NCI-H1092 treated with DMSO at 0.1 percent for 48 hours (cell line): ENCODE data around the gene TXNDC15.
"Not testable (repeated sequence)": the region's sequence is repeated elsewhere in the genome, so short reads cannot be mapped to it uniquely, and the experiment has no call there.

Source experiments
- DNase-seq: peaks from one replicate; lab custom pipeline; 2025; lab: John Stamatoyannopoulos, UW

The TXNDC15 gene

DNA sequence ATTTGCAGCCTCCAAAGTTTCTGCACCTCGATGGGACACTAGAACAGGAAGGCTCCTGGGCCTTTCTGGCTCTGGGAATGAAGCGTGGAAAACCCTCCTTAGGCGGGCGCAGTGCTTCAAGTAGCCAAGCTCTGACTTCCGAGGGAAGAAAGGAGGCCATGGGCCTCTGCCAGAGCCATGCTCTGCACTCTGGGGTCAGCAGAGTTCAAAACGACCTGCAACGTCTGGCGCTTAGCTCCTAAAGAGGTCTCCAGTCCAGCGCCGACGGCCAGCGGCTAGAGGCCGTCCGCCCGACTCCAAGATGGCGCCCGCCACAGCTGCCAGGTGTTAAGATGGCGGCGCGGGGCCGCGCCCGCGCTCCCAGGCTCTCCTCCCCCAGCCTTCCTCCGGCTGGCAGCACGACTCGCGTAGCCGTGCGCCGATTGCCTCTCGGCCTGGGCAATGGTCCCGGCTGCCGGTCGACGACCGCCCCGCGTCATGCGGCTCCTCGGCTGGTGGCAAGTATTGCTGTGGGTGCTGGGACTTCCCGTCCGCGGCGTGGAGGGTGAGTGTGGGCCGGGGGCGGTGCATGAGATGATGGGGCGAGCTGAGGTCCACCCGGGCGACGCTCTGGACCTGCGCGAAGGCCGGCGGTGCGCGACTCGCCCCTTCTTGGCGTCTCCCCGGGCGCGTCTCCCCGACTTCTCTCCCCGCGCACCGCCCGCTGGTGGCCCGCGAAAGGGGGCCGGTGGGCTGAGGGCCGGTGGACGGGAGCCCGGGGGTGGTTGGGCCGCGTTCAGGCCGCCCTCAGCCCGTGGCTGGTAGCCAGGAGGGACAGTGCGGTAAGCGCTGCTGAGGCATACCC lies at the start of gene TXNDC15:
TXNDC15 (plus strand) TSS at position 385 of the 844 bp plus-strand sequence; CDS start at position 442, 57 bp downstream.
- DNase-seq = peak; percentile 83

DNA sequence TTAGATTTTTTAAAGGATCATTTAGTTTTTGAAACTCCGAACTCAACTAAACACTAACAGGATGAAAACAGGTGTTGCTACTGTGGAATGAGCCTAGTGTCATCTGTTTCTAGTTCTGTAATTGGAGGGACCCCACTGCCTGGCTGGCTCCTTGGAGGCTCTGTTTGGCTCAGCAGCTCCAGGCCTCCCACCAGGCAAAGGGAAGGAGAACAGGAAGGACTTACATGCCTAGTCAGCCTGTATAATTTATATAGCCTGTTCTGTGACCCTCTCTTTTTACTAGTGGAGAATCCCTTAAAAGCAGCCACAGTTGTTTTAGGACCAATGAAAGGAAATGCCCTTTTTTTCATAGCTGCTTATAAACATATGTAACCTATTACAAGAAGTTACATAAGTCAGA lies 49.5 kb upstream of the TXNDC15 start:
- DNase-seq = no peak

GRCh38 chr5:134825212-134825611 lies 49.0 kb upstream of the TXNDC15 start:
- no peak for DNase-seq

GRCh38 chr5:134833340-134834032 lies 40.7 kb upstream of the TXNDC15 start:
- DNase-seq = no peak

DNA sequence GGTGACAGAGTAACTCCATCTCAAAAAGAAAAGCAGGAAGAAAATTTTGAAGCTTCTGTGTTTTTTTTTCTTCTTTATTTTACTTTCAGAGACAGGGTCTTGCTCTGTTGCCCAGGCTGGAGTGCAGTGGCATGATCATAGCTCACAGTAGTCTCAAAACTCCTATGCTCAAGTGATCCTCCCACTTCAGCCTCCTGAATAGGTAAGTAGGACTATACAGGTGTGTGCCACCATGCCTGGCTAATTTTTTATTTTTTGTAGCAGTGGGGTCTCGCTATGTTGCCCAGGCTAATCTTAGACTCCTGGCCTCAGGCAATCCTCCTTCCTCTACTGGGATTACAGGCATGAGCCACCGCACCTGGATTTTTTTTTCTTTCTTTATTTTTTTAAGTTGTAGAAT lies 38.5 kb upstream of the TXNDC15 start:
- no peak for DNase-seq

- DNase-seq = no peak
Observed at GRCh38 chr5:134837530-134838181, 36.5 kb upstream of the TXNDC15 start.

DNA sequence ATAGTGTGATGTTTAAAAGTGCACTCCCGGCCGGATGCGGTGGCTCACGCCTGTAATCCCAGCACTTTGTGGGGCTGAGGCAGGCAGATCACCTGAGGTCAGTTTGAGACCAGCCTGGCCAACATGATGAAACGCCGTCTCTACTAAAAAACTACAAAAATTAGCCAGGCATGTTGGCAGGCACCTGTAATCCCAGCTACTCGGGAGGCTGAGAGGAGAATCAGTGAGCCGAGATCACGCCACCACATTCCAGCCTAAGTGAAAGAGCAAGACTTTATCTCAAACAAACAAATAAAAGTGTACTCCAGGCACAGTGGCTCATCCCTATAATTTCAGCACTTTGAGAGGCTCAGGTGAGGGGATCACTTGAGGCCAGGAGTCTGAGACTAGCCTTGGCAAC lies 35.8 kb upstream of the TXNDC15 start:
- DNase-seq = not testable (repeated sequence)

DNA sequence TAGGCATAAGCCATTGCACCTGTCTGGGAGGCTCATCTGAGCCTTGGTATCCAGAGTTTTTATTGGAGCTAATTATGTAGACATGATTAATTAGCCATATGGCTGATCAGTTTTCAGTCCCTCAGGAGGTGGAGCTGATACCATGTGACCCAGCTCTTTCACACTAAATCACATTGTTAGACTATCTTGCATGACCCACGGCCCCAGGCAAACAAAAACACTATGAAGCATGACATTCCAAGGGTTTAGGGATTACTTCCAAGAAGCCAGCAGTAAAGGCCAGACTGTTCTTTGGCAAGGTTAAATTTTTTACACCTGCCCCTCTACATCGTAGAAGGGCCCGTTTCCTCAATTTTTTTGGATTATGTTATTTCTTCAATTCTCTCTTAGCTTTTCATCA lies 33.4 kb upstream of the TXNDC15 start:
- DNase-seq = no peak

- no peak for DNase-seq
Observed at GRCh38 chr5:134844252-134844651, 29.9 kb upstream of the TXNDC15 start.

DNA sequence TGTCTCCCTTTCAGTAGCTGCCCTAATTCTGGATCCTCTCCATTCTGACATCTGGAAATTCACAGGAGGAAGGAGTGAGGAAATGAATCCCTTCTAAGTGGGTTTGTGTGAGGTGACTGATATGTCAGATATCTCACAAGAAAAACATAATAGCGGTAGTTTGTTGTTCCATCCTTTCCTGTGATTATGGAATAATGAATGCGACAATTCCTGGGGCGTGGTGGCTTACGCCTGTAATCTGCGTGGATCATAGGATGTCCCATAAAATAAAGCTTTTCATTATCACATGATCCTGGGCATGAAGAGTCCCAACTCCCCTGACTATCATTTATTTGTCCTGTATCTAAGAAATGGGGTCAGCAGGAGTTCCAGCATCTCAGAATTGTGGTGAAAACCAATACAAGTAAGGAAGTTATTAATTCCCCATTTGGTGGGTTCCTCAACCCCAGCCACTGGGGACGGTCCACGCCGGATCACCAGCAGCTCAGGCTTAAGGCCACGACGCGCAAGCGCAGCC lies 28.8 kb upstream of the TXNDC15 start:
- DNase-seq = no peak

GRCh38 chr5:134845852-134846640 lies 28.1 kb upstream of the TXNDC15 start, which contains the start of gene C5orf24:
Gene C5orf24 (plus strand): TSS chr5:134845968. CDS start chr5:134854901, 8,933 bp downstream.
- peak; percentile 87 for DNase-seq

DNA sequence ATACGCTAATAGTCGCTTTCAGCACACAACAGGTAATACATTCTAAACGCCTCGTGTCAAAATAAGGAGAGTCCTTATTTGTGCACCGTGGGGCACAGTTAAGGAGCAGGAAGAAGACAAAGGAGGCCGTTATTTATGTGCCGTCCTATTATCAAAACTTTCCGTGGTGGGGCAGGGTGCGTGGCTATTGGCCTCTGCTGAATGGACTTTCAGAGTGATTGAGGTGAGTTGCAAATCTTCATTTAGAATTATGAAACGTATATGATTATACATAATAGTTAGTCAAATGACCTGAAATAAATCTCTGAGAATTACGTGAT lies 27.6 kb upstream of the TXNDC15 start:
- no peak for DNase-seq

DNA sequence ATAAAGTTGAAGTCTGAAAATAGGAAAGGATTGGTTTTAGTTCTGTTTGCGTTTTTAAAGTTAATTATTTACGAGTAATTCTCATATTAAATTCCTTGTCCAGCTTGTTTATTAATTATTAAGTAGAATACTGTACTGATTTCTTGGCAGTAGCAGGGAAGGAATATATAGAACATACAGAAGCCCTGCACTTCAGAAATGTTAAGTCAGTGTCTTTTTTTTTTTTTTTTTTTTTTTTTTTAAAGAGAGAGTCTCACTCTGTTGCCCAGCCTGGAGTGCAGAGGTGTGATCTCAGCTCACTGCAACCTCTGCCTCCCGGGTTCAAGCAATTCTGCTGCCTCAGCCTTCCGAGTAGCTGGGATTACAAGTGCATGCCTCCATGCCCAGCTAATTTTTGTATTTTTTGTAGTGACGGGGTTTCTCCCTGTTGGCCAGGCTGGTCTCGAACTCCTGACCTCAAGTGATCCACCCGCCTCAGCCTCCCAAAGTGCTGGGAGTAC lies 24.7 kb upstream of the TXNDC15 start:
- not testable (repeated sequence) for DNase-seq

DNA sequence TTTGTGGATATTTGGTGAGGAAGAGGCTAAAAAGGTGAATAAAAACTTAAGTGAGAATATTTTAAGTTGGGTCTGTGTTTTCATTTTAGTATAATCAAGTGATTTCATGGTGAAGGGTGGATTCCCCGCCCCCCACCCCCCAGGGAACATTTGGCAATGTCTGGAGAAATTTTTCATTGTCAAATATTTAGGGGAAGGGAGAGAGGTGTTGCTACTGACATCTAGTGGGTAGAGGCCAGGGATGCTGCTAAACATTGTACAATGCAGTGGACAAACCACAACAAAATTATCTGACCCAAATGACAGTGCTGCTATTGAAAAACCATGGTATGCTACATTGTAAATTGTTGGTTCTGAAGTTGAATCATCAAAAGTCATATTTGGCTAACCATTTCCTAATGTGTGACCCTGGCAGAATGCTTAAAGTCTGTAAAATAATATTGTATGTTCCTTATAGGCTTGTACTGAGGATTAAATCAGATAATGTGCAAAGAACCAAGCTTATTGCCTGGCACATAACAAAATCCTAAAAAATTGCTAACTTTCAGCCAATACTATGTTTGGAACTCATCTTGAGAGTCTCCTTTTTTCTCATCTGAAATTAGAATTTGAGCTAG lies 22.8 kb upstream of the TXNDC15 start:
- no peak for DNase-seq

DNA sequence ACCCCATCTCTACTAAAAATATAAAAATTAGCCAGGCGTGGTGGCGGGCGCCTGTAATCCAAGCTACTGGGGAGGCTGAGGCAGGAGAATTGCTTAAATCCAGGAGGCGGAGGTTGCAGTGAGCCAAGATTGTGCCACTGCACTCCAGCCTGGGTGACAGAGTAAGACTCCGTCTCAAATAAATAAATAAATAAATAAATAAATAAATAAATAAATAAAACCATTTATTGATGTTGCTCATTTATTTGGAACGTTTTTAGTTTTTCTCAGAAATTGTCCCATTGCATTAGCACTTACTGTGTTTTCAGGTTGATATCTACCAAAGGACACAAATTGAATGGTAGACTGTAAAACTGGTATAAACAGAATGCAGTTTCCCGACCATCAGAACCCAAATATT lies 17.7 kb upstream of the TXNDC15 start:
- DNase-seq = not testable (repeated sequence)

- no peak for DNase-seq
Observed at GRCh38 chr5:134857401-134857800, 16.8 kb upstream of the TXNDC15 start.

DNA sequence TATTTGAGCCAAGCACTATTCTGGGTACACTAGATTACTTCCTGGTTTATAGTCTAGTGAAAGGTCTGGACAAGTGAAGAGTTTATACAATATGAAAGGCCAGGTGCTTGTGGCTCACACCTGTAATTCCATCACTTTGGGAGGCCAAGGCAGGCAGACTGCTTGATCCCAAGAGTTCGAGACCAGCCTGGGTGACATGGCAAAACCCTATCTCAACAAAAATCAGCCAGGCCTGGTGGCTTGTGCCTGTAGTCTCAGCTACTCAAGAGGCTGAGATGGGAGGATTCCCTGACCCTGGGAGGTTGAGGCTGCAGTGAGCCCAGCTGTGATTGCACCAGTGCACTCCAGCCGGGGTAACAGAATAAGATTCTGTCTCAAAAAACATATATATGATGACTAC lies 9.5 kb upstream of the TXNDC15 start:
- no peak for DNase-seq

- no peak for DNase-seq
Observed at GRCh38 chr5:134873494-134873893, 677 bp upstream of the TXNDC15 start.

GRCh38 chr5:134874831-134875655 lies 872 bp downstream of the TXNDC15 start:
- peak; percentile 66 for DNase-seq

DNA sequence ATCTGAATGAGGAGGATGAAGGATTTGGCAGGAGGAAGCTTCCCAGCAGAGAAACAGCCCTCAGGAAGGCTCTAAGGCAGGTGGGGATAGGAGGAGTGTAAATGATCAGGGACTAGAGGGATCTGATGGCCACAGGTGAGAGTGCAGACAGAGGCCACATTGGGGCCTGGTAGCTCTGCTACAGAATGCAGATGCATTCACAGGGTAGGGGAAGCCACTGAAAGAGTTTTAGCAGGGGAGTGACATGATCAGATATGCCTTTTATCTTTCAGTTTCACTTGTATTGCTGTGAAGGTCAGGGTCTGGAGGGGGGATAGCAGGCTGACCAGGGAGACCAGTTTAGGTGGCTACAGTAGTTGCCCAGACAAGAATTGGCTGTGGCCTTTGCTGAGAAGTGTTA lies 3.0 kb downstream of the TXNDC15 start:
- DNase-seq = no peak
